NCI-H526 treated with DMSO at 0.1 percent for 48 hours (cell line): Measurements from ENCODE around the gene C19orf73.

ENCODE experiments used
- DNase-seq: peaks from one replicate; lab custom pipeline; 2025; lab: John Stamatoyannopoulos, UW

Gene C19orf73, protein sequence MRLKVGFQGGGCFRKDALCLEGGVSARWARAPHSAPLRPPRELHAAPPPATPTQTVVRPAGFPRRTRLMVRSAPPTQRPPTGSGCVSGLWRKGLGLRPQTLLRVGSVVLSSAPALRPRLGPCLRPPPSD

DNA sequence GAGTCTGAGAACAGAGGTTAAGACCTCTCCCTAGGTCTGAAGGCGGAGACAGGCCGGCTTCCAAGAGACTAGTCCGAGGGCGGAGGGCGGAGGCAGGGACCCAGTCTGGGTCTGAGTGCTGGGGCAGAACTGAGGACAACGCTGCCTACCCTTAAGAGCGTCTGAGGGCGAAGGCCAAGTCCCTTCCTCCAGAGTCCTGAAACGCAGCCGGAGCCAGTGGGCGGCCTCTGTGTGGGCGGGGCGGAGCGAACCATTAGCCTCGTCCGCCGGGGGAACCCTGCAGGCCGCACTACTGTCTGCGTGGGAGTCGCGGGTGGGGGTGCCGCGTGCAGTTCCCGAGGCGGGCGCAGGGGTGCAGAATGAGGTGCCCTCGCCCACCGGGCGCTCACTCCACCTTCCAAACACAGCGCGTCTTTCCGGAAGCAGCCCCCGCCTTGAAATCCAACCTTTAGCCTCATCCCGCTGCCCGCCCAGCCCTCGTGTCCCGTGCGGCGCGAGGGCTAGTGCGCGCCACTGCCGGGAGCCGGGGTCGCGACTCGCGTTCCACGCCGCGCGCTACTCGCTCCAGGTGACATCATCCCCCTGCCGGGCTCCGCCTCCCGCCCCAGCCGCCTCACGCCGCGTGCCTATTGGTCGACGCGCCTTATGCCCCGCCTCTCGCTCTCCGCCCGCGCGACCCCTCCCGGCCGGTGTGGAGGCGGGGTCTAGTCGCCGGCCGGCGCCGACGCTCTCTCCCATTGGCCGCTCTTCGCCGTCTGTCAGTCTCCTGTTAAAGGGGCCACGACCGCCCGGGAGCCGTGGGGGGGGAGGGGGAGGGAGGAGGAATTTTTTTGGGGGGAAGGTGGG, at the start of gene C19orf73:
Gene C19orf73 (minus strand): TSS at position 579 of the 846 bp plus-strand sequence. CDS start 121 bp downstream, at position 458.
- peak; percentile 85 for DNase-seq

DNA sequence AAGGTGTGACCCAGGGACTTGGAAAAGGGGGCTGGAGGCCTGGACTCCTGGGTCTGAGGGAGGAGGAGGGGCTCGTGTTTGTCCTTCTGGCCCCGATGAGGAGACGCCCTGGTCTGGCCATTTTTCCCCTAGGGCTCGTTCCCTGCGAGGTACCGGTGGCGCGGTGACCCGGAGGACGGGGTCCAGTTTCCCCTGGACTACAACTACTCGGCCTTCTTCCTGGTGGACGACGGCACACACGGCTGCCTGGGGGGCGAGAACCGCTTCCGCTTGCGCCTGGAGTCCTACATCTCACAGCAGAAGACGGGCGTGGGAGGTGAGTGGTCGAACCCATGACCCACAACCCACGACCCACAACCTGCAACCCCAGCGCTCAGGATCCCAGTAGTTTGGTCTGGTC, 49.5 kb upstream of the C19orf73 start:
- DNase-seq = no peak

DNA sequence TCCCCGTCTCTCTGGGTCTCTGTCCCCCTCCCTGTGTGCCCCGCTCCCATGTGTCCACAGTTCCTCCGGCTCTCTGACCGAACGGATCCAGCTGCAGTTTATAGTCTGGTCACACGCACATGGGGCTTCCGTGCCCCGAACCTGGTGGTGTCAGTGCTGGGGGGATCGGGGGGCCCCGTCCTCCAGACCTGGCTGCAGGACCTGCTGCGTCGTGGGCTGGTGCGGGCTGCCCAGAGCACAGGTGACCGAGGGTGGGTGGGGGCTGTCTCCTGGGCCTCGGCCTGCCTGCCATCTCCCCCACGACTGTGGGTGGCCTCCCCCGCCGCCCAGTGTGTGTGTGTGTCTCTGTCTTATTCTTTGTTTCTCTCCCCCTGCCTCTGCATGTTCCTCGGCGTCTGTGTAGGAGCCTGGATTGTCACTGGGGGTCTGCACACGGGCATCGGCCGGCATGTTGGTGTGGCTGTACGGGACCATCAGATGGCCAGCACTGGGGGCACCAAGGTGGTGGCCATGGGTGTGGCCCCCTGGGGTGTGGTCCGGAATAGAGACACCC, 49.0 kb upstream of the C19orf73 start:
- DNase-seq = no peak

DNA sequence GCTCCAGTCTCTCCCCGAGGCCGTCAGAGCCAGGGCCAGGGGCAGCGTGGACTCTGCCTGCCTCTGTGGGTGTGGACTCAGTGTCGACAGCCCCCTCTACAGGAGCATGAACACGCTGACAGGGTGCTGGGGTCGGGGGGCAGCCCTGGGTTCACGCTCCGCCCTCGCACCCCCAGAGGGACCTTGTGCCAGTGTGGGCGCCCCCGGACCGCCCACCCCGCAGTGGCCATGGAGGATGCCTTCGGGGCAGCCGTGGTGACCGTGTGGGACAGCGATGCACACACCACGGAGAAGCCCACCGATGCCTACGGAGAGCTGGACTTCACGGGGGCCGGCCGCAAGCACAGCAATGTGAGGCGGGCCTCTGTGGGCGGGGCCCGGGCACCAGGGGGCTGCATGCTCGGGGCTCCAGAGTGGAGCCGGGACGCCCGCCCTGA, 46.9 kb upstream of the C19orf73 start:
- DNase-seq = no peak

DNA sequence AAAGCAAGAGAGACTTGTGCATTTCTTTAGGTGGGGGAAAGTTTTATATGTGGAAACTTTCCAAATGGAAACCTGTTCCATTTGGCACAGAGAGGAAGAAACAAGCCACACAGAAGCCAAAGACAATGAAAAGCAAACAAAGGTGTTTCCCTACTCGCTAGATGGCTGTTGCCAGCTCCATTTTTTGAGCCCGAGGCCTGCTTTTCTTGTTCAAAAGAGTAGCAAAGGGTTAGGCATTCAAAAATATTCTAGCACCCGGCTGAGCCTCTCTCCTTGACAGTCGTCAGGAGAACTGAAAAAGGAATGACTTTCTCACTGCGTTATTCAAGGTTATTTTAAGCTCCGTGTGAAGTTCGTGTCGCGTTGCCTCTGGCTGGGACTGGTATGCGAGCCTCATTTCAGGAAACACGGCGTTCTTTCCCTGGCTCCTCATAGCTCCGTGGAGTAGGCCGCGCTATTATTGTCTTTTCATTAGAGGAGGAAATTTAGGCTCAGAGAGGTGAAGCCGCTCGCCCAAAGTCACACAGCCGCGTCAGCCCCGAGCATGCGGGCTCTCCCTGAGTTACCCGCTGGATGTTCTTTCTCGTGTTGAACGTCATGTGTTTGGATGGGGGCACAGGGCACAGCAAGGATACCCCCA, 46.3 kb upstream of the C19orf73 start:
- DNase-seq = no peak

DNA sequence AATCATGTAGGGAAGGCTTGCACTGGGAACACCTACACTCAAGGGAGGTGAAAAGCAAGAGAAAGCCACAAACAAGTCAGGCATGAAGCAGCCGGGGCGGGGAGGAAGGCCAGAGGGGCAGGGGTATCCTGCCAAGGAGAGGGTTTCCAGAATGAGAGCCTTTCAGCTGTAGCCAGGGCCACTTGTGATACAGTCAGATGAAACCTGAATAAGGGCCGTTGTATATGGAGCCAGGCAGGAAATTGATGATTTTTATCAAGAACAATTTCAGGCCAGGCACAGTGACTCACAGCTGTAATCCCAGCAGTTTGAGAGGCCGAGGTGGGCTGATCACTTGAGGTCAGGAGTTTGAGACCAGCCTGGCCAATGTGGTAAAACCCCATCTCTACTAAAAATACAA, 43.0 kb upstream of the C19orf73 start:
- no peak for DNase-seq

DNA sequence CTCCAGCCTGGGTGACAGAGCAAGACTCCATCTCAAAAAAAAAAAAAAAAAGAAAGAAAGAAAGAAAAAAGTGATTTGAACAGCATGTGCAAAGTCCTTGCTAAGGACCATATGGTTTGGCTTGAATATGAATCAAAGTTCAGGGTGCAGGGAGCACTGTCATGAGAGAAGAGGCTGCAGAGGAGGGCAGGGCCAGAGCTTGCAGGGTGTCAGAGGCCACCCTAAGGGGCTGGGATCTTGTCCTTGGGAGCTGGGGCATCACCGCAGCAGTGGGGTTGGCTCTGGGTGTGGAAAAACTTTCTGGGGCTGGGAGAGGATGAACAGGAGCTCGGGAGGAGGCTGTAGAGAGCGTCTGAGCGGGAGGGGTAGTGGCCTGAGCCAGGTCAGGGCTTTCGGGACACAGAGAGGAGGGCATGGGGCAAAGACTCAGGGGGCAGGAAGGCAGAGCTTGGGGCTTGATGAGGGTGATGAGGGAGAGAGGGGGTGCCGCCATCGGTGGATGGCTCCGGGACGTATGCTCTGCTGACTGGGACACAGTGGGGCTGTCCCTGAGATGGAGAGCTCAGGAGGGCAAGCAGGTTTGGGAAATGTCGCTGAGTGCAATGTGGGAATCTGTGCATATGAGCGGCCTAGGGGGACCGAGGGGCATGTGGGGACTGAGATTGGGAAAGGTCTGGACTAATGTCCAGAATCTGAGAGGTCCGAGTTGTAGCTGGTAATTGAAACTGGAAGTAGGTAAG, 41.7 kb upstream of the C19orf73 start:
- DNase-seq = no peak

DNA sequence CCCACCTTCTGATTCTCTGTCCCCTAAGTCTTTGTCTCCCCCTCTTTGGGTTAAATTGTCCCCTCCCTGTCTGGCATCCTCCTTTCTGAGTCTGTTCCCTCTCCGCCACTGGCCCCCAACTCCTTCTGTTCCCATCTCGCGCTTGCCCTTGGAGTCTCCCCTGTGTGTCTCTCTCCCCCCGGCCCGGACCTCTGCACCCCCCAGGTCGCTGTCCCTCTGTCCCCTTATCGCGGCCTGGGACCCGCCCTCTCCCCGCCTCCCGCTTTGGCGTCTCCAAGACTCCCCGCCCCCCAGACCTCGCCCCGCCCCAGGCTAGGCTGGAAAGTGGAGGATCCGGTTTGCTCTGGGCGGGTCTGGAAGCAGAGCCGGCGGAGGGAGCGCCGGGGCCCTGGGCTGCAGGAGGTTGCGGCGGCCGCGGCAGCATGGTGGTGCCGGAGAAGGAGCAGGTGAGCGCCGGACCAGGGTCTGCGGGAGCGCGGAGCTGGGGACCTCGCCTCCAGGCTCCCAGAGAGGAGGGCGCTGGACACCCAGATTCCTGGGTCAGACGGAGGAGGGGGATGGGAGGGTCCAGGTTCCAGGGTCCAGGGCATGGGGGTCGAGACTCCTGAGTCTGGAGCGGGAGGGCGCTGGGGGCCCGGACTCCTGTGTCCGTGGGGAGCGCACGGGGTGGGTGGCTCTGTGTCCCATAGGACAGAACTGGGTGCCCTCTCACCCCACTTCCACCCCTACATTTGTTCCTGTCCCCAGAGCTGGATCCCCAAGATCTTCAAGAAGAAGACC, 38.7 kb upstream of the C19orf73 start, which contains the start of gene TRPM4:
Gene TRPM4 (plus strand): TSS at position 348 of the 780 bp plus-strand sequence. CDS start 75 bp downstream, at position 423.
- peak; percentile 78 for DNase-seq

DNA sequence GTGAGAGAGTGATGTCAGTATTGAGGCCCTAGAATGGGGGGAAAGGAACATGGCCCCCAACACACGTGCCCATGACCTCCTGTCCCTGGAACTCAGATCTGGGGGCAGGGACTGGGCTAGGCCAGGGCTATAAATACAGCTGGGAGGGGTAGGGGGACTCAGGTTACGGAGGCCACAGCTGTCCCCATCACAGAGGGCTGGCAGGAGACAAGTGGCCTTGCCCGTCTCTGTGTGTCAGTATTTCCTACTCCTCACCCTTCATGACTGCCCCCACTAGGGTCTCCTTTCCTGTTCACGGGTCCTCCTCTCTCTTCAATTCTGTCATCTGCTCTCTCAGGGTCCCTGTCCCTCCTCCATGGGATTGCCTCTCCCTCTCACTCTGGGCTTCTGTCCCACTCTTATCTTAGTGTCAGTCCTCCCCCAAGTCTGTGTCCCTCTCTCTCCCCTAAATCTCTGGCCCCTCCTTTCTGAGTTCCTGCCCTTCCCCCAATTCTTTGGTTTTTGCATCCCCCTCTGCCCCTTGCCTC, 36.9 kb upstream of the C19orf73 start:
- DNase-seq = no peak

DNA sequence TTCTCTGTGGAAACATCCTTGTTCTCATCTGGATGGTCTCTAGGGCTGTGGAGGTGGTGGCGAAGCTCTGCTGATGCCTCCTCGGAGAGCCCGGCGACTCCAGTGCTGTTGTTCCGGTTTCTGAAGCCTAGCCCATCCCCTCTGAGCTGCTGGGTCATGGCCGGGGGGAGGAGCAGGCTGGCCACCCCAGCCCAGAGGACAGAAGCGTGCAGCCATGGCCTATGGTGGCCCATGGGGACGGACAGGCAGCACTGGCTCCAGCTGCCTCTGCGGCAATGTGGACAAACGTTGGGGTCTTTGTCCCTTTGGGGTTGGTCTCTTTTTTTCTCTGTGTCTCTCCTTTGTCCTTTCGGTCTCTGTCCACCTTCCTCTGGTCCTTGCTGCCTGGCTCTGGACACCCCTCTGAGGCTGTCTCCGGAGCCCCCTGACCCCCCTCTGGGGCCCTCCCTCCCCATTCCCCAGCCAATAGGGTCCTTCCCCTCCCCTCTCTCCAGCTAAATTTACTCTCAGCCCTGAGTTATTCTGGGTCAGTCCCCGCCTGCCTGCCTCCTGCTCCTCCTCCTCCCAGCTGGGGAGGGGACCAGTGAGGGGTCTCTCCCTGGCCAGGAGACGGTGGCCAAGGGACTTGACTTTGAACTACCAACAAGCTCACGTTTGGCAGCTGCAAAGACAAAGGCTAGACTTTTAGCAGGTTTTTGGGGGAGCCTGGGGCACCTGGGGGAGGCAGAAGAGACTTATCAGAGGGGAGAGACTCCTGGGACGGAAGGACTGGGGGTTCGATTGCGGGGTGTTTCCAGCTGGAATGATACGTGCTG, 36.3 kb upstream of the C19orf73 start, which contains the start of gene HRC:
Gene HRC (minus strand): TSS at position 392 of the 815 bp plus-strand sequence. CDS start 159 bp downstream, at position 233.
- DNase-seq = no peak

DNA sequence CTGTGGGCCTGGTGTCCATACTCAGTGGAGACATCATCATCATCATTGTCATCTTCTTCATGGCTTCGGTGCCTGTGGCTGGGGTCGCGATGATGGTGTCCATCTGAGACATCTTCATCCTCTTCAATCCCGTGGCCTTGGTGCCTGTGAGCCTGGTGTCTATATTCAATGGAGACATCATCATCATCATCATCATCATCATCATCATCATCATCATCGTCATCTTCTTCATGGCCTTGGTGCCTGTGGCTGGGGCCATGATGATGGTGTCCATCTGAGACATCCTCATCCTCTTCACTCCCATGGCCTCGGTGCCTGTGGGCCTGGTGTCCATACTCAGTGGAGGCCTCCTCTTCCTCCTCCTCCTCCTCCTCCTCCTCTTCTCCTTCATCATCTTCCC, 35.3 kb upstream of the C19orf73 start:
- no peak for DNase-seq

DNA sequence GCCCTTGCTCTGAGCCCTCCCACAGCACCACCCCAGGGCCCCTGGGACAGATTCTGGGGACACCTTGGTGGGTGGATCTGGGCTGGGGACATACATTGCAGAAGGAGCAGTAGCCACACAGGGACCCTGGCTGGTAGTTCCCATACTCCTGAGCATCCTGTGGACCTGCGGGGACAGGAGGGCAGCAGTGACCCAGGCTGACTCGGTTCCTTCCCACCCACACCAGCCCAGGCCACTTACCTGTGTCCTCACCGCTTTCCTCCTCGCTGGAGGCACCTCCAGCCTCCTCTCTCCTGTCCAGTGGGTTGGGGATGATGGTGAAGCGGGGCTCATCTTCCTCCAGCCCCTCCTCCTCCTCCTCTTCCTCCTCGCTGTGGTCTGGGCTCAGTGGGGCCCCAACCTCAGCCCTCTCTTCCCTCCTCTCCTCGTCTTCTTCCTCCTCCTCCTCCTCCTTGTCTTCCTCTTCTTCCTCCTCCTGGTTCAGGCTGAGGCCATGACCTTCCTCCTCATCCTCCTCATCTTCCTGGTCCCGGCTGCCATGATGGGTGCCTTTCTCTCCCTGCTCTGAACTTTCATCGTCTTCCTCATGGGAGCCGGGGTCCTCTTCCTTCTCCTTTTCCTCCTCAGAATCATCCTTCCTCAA, 34.3 kb upstream of the C19orf73 start:
- DNase-seq = no peak

DNA sequence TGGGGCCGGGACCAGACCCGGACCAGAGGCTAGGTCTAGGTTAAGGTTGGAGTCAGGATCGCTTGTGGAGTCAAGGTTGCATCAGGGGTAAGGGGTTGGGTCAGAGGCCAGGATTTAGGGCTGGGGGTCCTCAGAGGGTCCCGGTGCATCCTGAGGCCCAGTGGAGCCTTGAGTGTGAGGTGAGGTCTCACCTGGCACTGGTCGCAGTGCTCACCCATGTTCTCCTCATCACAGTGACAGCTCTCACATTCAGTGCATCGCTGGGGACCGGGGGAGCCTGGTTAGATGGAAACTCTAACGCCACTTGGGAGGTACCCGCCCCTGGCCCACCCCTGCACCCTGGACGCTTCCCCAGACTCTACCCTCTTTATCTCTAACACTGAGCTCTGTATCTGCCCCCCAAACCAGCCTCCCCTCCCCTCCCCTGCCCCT, 33.2 kb upstream of the C19orf73 start:
- DNase-seq = no peak

DNA sequence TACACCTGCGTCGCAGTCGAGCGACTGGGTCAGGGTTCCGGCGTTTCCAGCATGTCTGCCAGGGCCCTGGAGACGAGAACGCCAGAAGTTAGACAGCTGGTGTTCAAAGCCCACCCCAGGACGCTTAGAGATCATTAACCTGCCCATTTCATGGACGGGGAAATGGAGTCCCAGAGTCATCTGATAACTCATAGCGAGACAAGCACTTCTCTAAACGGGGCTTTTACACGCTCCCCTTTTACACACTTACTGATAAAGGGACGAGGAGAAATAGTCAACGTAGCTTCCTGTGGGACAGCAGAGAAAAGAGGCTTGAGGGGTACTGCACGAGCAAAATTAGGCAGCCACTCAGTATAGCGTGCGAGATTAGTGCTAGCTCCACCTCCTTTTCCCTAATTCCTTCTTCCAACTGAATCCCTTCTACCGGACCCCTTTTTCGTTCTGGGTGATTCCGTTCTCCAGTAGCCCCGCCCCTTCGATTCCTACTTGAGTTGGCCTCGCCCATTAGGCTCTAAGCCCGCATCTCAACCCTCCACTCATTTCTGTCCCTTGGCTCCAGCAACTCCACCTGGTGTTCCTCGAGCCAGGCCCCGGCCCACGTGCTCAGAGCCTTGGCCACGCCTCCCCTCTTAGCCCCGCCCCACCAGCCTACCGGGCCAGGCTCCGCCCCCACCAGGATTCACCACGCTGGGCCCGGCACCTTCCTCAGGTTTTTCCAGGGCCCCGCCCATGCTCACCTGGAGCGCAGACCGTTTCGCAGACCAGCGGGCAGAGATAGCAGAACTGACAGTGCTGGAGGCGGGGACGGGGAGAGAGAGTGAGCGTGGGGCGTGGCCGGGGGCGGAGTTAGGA, 32.5 kb upstream of the C19orf73 start:
- DNase-seq = peak; percentile 99

DNA sequence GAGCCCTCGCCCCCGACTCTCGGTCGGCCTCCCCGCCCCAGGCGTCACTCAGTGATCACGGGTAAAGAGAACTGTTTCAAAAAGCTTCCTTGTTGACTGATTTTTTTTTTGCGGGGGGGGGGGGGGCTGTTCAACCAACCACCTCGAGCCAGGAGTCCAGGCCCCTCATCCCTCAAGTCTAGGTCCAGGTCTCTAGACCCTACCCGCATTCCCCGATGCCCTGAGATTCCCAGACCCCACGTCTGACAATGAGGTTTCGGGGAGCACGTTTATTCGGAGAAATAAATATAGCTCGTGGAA, 32.0 kb upstream of the C19orf73 start:
- no peak for DNase-seq

DNA sequence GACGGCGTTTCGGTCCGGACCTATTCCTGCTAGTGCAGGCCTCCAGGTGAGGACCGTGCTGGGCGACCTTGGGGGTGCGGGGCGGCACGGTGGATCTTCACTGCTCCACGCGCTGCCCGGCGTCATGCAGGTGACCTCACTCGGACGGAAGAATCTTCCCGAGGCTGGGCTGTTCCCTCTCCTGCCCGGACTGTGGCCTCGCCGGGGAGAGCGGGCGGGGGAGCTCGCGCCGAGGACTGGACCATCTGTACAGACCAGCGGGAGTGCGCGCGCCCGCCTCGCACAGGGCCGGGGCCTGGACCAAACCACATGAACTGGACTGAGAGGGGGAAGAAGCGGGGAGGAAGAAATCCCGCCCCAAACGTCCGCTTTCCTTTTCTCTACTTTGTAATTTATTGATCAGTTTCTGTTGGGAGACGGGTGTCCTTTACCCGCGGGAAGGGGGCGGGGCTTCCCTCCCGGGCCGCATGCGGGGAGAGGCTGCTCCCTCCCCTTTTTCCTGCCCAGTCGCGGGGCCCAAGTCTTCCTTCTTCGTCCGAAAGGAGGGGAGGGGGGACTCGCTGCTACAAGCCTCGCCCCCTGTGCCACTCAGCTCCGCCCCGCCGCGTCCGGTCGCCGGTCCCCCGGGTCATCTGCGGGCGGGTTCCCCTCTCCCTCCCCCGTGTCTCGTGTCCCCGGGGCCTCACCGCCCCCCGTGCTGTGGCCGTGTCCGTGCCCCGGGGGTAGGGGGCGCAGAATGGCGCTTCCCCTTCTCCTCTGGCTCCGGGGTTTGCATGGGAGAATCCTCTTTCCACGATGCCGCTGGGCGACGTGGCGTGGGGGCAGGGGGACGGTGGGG, 31.4 kb upstream of the C19orf73 start:
- peak; percentile 84 for DNase-seq

DNA sequence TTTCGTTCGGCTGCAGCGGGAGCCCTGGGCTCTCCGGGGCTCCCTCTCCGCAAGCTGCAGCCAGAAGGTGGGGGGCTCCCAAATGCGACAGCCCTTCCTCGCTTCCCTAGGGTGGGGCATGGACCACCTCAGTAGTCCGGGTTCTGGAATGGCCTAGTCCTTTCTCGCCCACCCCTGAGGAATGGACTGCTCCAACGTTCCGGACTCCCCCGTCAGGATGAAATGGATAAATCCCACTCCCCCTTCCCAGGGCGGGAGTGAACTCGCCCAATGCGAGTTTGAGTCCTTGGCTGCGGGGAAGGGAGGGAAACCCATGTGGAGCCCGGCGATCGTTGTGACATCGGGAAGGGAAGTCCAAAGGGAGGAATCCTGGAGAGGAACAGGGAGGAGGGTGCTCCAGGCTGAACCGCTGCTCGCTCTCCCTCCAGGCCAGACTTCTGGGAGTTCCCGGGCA, 30.7 kb upstream of the C19orf73 start:
- DNase-seq = peak; percentile 55
